Activated CD8-positive, alpha-beta memory T cell treated with anti-CD3 and anti-CD28 coated beads for 4 hours (primary cell): Measurements from ENCODE around the gene PTPN9.
"Not testable (repeated sequence)": the region's sequence is repeated elsewhere in the genome, so short reads cannot be mapped to it uniquely, and the experiment has no call there.

Experiments used
- DNase-seq, 2 donors: peaks; one replicate each; pipeline ENCODE4 v3.0.0-alpha.2; 2020; ENCODE audit warnings: low read depth in 2 of 2

PTPN9 gene

GRCh38 chr15:75582943-75583342 is 3.8 kb upstream of the PTPN9 start:
- not testable (repeated sequence) for DNase-seq

GRCh38 chr15:75578173-75578947 is 755 bp downstream of the PTPN9 start:
- no peak for DNase-seq

- no peak for DNase-seq
Measured at GRCh38 chr15:75577401-75578172, 1.5 kb downstream of the PTPN9 start.

GRCh38 chr15:75573648-75574384 is 5.3 kb downstream of the PTPN9 start:
- no peak for DNase-seq

- DNase-seq, result no peak
Measured at GRCh38 chr15:75570126-75570845, 8.8 kb downstream of the PTPN9 start.

GRCh38 chr15:75565062-75565970 is 13.8 kb downstream of the PTPN9 start:
- no peak for DNase-seq

- no peak for DNase-seq
Measured at GRCh38 chr15:75561888-75562287, 17.2 kb downstream of the PTPN9 start.

GRCh38 chr15:75559360-75559759 is 19.8 kb downstream of the PTPN9 start:
- not testable (repeated sequence) for DNase-seq

GRCh38 chr15:75558955-75559354 is 20.2 kb downstream of the PTPN9 start:
- not testable (repeated sequence) for DNase-seq

- no peak for DNase-seq
Measured at GRCh38 chr15:75554717-75555116, 24.4 kb downstream of the PTPN9 start.

- no peak for DNase-seq
Measured at GRCh38 chr15:75553659-75554058, 25.5 kb downstream of the PTPN9 start.

GRCh38 chr15:75551091-75551490 is 28.0 kb downstream of the PTPN9 start:
- DNase-seq, result no peak

- DNase-seq, result no peak
Measured at GRCh38 chr15:75545064-75545463, 34.1 kb downstream of the PTPN9 start.

GRCh38 chr15:75544359-75544758 is 34.8 kb downstream of the PTPN9 start:
- DNase-seq, result no peak

- DNase-seq, result not testable (repeated sequence)
Measured at GRCh38 chr15:75542949-75543545, 36.1 kb downstream of the PTPN9 start.

- no peak for DNase-seq
Measured at GRCh38 chr15:75542386-75542797, 36.7 kb downstream of the PTPN9 start.

- DNase-seq, result no peak
Measured at GRCh38 chr15:75538376-75538775, 40.7 kb downstream of the PTPN9 start.

GRCh38 chr15:75533945-75534344 is 45.2 kb downstream of the PTPN9 start:
- DNase-seq, result no peak

GRCh38 chr15:75532413-75533250 is 46.5 kb downstream of the PTPN9 start:
- no peak for DNase-seq
